Astrocyte (in vitro differentiated cells and primary cell): ENCODE measurements around the gene DISP1. TPM values are rescaled to one million over a fixed set of nuclear protein-coding genes. Genes with fewer than 3 reads are reported as not detected.

Experiments used
- DNase-seq: peaks from one replicate; pipeline ENCODE4 v3.0.0-alpha.2; 2010; ENCODE audit warnings: low read depth
- FAIRE-seq: peaks from 2 replicates; lab custom pipeline; 2011; peaks lifted over from hg19 to GRCh38; lab: Jason Lieb, UNC
- H2AFZ ChIP-seq: 2 replicates; pipeline ENCODE4 v1.6.0; 2012; ENCODE audit warnings: low read depth, low read length, inconsistent platforms
- H3K27ac ChIP-seq: 2 replicates; pipeline ENCODE4 v1.5.1; 2011; ENCODE audit warnings: low read depth, low read length, inconsistent platforms
- H3K27me3 ChIP-seq: 2 replicates; pipeline ENCODE4 v1.6.0; 2011; ENCODE audit warnings: low read length, inconsistent platforms; ENCODE audit not compliant: insufficient read depth
- H3K36me3 ChIP-seq: 2 replicates; pipeline ENCODE4 v1.5.1; 2011; ENCODE audit warnings: low read length, inconsistent platforms; ENCODE audit not compliant: insufficient read depth
- H3K4me1 ChIP-seq: 2 replicates; pipeline ENCODE4 v1.5.1; 2011; ENCODE audit warnings: low read length, inconsistent platforms; ENCODE audit not compliant: insufficient read depth
- H3K4me2 ChIP-seq: 2 replicates; pipeline ENCODE4 v1.6.0; 2012; ENCODE audit warnings: low read length, inconsistent platforms
- H3K4me3 ChIP-seq: 2 replicates; pipeline ENCODE4 v1.5.1; 2011; ENCODE audit warnings: low read depth, mild to moderate bottlenecking, low read length, inconsistent platforms; ENCODE audit not compliant: insufficient read depth
- H3K79me2 ChIP-seq: 2 replicates; pipeline ENCODE4 v1.6.0; 2012; ENCODE audit warnings: mild to moderate bottlenecking, low read length, inconsistent platforms; ENCODE audit not compliant: insufficient read depth
- H3K9ac ChIP-seq: 2 replicates; pipeline ENCODE4 v1.6.0; 2012; ENCODE audit warnings: mild to moderate bottlenecking, low read length, inconsistent platforms
- H3K9me3 ChIP-seq: 2 replicates; pipeline ENCODE4 v1.5.1; 2012; ENCODE audit warnings: low read depth, mild to moderate bottlenecking, low read length, inconsistent platforms; ENCODE audit not compliant: insufficient read depth
- H4K20me1 ChIP-seq: 2 replicates; pipeline ENCODE4 v1.6.0; 2012; ENCODE audit warnings: low read length, inconsistent platforms; ENCODE audit not compliant: insufficient read depth
- H3K27ac Mint-ChIP-seq: one replicate; pipeline ENCODE4 v1.8.0; 2021; ENCODE audit warnings: mild to moderate bottlenecking, mixed read lengths; ENCODE audit not compliant: unreplicated experiment
- H3K27me3 Mint-ChIP-seq: one replicate; pipeline ENCODE4 v1.8.0; 2021; ENCODE audit warnings: low read depth, mixed read lengths; ENCODE audit not compliant: unreplicated experiment
- H3K36me3 Mint-ChIP-seq: one replicate; pipeline ENCODE4 v1.8.0; 2021; ENCODE audit warnings: low read depth, mixed read lengths; ENCODE audit not compliant: unreplicated experiment
- H3K4me1 Mint-ChIP-seq: one replicate; pipeline ENCODE4 v1.8.0; 2021; ENCODE audit warnings: low read depth, mixed read lengths; ENCODE audit not compliant: unreplicated experiment
- H3K4me3 Mint-ChIP-seq: one replicate; pipeline ENCODE4 v1.8.0; 2021; ENCODE audit warnings: mild to moderate bottlenecking, moderate library complexity, mixed read lengths; ENCODE audit not compliant: unreplicated experiment
- H3K9me3 Mint-ChIP-seq: one replicate; pipeline ENCODE4 v1.8.0; 2021; ENCODE audit warnings: mild to moderate bottlenecking, mixed read lengths; ENCODE audit not compliant: unreplicated experiment
- CTCF ChIP-seq: IDR thresholded peaks from 2 replicates; pipeline ENCODE4 v1.5.1; 2011; ENCODE audit warnings: low read depth, mild to moderate bottlenecking, inconsistent platforms, low read length, moderate library complexity; ENCODE audit not compliant: insufficient read depth
- EZH2 ChIP-seq: IDR thresholded peaks from 2 replicates; pipeline ENCODE4 v1.6.1; 2012; ENCODE audit warnings: mild to moderate bottlenecking, low read length, inconsistent platforms; ENCODE audit not compliant: insufficient read depth
- total RNA-seq: library from RNA; stranded (reverse); gene quantifications from 2 replicates; pipeline ENCODE4 v1.2.1, GENCODE V29; 2021

The DISP1 gene
- total RNA-seq, 1 donor from 2014 or later: 4.1 TPM

- H3K4me1 Mint-ChIP-seq: peaks cover 5% of the 10 kb centered on the region
- Histone ChIP-seq H3K79me2 (no peaks in the 10 kb centered on the region), H3K27ac (no peak overlapping the region), H3K27me3 (no peaks in the 10 kb centered on the region), H3K4me1 (no peaks in the 10 kb centered on the region), H4K20me1 (no peaks in the 10 kb centered on the region), H3K4me2 (no peak overlapping the region), H3K36me3 (no peaks in the 10 kb centered on the region), H3K9me3 (no peaks in the 10 kb centered on the region), H3K9ac (no peak overlapping the region), H2AFZ (no peak overlapping the region), H3K4me3 (no peak overlapping the region)
- no peak for FAIRE-seq
- H3K9me3 Mint-ChIP-seq: no peaks in the 10 kb centered on the region
- no peaks in the 10 kb centered on the region for H3K36me3 Mint-ChIP-seq
- no peak overlapping the region for H3K27ac Mint-ChIP-seq
- TF ChIP-seq CTCF: no peak
- no peak for TF ChIP-seq EZH2
- no peak overlapping the region for H3K4me3 Mint-ChIP-seq
- no peak for DNase-seq
- peaks cover 4% of the 10 kb centered on the region for H3K27me3 Mint-ChIP-seq
Measured at GRCh38 chr1:222794656-222795474, 20.0 kb upstream of the DISP1 start.

DNA sequence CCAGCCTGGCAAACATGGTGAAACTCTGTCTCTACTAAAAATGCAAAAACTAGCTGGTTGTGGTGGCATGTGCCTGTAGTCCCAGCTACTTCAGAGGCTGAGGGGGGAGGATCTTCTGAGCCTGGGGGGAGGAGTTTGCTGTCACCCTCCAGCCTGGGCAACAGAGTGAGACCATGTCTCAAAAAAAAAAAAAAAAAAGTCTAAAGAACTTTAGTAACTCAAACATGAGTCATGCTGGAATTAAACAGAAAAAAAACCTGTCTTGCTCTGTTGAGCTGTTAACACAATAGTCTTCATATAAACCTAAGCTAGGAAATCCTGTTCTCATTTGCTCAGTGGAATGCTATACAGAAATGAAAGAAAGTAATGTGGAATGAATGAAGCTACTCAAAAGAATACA is 16.7 kb upstream of the DISP1 start:
- Mint-ChIP-seq H3K9me3 (no peaks in the 10 kb centered on the region), H3K36me3 (no peaks in the 10 kb centered on the region), H3K4me1 (peaks cover 1% of the 10 kb centered on the region), H3K27ac (no peak overlapping the region), H3K4me3 (no peak overlapping the region), H3K27me3 (peaks cover 8% of the 10 kb centered on the region)
- no peak overlapping the region for H3K4me3 ChIP-seq
- FAIRE-seq: peak; percentile 45
- H3K27me3 ChIP-seq: no peaks in the 10 kb centered on the region
- H3K27ac ChIP-seq: no peak overlapping the region
- no peaks in the 10 kb centered on the region for H3K36me3 ChIP-seq
- no peak overlapping the region for H3K9ac ChIP-seq
- DNase-seq: peak; percentile 62
- H2AFZ ChIP-seq: no peak overlapping the region
- no peaks in the 10 kb centered on the region for H3K79me2 ChIP-seq
- no peaks in the 10 kb centered on the region for H3K4me1 ChIP-seq
- no peak overlapping the region for H3K4me2 ChIP-seq
- no peaks in the 10 kb centered on the region for H3K9me3 ChIP-seq
- no peaks in the 10 kb centered on the region for H4K20me1 ChIP-seq
- TF ChIP-seq CTCF: no peak
- no peak for TF ChIP-seq EZH2

DNA sequence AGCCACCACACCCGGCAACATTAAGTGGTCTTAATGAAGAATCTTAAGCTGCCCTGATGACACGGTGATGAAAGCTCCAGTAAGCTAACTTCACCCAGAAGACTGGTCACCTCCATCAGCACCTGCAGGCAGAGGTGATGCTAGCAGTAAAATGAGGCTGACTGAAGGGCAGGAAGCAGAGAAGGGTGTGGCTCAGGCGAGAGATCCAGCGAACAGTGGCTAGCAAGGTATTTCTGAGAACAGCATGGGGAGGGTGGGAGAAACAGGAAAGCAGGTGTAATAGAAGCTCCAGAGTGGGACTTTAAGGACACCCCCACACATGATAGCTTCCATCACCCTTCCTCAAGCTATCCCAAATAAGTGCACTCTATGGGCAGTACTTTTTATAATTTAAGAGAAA is 15.9 kb upstream of the DISP1 start:
- FAIRE-seq: no peak

More for the DNA sequence above, 15.9 kb upstream of the DISP1 start:
- no peak overlapping the region for H2AFZ ChIP-seq
- H3K36me3 ChIP-seq: no peaks in the 10 kb centered on the region
- H3K9ac ChIP-seq: no peak overlapping the region
- no peaks in the 10 kb centered on the region for H3K4me1 ChIP-seq
- H3K27me3 ChIP-seq: no peaks in the 10 kb centered on the region
- no peaks in the 10 kb centered on the region for H3K4me1 Mint-ChIP-seq
- no peaks in the 10 kb centered on the region for H3K36me3 Mint-ChIP-seq
- no peaks in the 10 kb centered on the region for H3K9me3 Mint-ChIP-seq
- no peak overlapping the region for H3K4me3 Mint-ChIP-seq
- no peak overlapping the region for H3K4me2 ChIP-seq
- TF ChIP-seq CTCF (no peak), EZH2 (no peak)
- no peak overlapping the region for H3K27ac ChIP-seq
- no peaks in the 10 kb centered on the region for H3K79me2 ChIP-seq
- peaks cover 8% of the 10 kb centered on the region for H3K27me3 Mint-ChIP-seq
- H3K27ac Mint-ChIP-seq: peak overlapping the region; percentile 47
- no peak for DNase-seq
- no peak overlapping the region for H3K4me3 ChIP-seq
- H4K20me1 ChIP-seq: no peaks in the 10 kb centered on the region
- H3K9me3 ChIP-seq: no peaks in the 10 kb centered on the region
